Stimulated activated naive CD4-positive, alpha-beta T cell treated with Interleukin-2 at 50 U/mL for 16 hours (primary cell): Measurements from ENCODE around the gene C2CD4C.
"Not testable (repeated sequence)": the region's sequence is repeated elsewhere in the genome, so short reads cannot be mapped to it uniquely, and the experiment has no call there.

Experiments
- DNase-seq: peaks from one replicate; lab custom pipeline; 2025; lab: John Stamatoyannopoulos, UW

Gene C2CD4C

DNA sequence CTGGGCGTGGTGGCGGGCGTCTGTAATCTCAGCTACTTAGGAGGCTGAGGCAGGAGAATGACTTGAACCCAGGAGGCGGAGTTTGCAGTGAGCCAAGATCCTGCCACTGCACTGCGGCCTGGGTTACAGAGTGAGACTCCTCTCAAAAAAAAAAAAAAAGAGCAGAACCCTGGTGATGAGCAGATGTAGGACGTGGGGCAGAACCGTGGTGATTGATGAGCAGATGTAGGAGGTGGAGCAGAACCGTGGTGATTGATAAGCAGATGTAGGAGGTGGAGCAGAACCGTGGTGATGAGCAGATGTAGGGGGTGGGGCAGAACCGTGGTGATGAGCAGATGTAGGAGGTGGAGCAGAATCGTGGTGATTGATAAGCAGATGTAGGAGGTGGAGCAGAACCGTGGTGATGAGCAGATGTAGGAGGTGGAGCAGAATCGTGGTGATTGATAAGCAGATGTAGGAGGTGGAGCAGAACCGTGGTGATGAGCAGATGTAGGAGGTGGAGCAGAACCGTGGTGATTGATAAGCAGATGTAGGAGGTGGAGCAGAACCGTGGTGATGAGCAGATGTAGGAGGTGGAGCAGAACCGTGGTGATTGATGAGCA is 28.2 kb downstream of the C2CD4C start:
- not testable (repeated sequence) for DNase-seq

DNA sequence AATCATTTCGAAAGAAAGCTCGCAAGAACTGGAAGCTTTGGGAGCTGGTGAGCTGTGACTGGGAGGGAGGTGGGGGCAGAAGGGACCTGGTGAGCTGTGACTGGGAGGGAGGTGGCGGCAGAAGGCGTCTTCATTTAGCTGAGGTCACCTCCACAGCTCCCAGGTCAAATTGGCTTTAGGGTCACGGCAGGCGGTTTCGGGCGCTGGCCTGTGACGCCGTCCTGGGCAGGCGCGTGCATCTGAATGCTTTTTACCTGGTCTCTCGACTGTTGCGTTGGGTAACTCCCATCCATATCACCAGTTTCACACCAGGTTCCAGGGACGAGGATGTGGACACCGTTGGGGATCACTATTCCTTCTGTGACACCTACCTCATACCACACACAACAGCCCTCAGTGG is 29.2 kb downstream of the C2CD4C start:
- no peak for DNase-seq

DNA sequence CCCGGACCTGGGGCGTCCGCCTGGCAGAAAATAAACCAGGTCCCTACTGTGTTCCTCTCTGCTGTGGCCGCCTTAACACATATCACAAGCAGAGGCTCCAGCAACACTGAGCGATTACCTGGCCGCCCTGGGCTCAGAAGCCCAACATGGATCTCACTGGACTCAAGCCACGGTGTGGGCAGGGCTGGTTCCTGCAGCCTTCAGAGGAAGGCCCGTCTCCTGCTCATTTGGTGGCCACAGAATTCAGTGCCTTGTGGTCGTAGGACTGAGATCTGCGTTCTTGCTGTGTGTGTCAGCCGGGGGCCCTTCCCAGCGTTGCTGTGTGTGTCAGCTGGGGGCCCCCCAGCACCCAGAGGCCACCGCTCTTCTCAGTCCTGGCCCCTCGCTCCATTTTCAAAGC is 30.2 kb downstream of the C2CD4C start:
- no peak for DNase-seq

DNA sequence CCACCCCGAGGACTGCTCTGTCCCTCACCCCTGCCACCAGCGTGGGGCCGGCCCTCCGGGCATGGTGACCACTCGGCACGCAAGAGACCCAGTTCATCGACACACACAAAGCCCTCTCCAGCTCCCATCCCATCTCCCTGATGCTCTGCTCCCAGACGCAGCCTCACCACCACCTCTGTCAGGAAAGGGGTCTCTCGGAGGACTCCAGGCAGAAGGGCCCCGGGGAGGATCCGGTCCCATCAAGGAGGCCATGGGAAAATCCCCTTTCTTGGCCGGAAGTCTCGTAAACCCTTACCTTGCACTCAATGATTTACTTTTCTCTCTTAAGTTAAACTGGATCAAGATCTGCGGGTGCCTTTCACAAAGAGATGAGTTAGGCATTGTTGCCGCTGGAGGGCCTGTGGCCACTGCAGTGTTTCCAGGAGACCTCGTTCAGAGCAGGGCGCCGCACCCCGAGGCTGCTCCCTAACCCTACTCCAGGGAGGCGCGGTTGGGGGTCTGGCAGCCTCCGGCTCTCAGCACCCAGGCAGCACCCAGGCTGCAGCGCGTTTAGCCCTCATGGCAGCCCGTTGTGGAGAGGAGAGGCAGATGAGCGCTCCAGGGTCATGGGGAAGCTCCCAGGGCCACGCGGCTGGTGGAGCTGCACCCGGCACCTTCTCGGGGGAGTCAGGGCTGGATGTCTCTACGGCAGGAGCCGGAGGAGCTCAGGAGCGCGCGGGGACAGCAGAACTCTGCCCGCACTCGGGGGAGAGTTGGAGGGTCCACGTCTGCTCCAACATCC is 31.0 kb downstream of the C2CD4C start:
- no peak for DNase-seq

GRCh38 chr19:376111-376470 is 32.9 kb downstream of the C2CD4C start:
- DNase-seq = no peak

DNA sequence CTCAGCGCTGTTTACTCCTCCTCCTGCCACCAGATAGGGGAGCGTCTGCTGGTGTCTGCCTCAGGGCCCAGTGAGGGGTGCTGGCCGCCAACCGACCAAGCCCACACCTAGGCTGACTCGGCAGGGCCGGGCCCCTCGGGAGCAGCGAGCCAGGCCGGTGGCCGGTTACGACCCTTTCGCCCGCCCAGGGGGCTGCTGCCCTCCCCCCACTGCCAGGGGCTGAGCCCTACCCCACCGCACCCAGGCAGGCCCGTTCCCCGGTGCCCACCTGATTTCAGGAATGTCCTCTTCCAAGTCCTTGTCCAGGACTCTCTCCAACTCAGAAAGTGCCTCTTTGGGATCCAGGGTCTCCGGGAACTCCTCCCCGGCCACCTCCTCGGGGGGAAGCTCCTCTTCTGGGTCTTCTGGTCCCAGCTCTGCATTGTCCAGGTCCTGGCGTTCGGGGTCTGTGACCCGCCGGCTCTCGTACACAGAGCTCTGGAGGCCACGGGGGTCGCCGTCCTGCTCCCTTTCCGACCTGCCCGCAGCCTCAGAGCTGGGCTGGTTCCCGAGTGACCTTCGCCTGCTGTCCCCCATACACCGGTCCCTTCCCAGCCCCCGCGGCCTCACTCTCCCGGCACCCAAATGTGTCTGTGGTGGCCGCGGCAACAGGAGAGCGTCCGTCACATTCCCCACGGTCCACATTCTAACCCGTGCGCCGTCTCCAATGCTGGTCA is 33.4 kb downstream of the C2CD4C start:
- no peak for DNase-seq

- no peak for DNase-seq
These were observed 34.1 kb downstream of the C2CD4C start for GRCh38 chr19:374886-375235.

DNA sequence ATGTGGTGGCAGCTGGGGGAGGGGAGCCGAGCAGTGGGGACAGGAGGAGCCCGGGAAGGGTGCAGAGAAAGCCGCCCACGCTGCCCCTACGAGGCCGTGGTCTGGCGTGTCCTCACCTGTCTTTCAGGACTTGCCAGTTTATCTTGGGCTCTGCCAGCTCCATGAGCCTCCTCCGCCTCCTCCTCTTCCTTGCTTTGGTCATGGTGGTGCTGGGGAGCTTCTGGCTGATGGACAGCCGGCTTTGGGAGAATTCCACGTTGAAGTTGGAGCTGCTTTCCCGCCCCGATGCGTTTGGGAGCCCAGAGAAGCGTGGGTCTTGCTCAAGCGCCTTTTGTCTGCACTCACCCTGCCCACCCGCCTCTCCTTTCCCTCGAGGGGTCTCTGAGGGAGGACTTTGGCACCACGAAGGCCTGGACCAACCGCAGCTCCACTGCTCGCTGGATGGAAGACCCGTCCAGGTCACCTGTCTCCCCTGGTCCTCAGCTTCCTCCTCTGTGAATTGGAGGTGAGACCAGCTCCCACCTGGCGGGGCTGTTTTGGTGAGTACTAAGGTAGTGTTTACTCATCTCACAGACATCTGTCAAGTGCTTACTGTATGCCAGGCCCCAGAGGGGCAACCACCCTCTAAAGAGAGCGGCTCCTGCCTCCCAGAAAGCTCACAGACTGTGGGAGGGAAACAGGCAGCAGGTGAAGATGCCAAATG is 34.6 kb downstream of the C2CD4C start:
- no peak for DNase-seq

- DNase-seq = no peak
These were observed 35.4 kb downstream of the C2CD4C start for GRCh38 chr19:373391-374182.

- DNase-seq = no peak
These were observed 36.5 kb downstream of the C2CD4C start for GRCh38 chr19:372306-372890.

GRCh38 chr19:371501-372168 is 37.3 kb downstream of the C2CD4C start:
- DNase-seq = no peak

DNA sequence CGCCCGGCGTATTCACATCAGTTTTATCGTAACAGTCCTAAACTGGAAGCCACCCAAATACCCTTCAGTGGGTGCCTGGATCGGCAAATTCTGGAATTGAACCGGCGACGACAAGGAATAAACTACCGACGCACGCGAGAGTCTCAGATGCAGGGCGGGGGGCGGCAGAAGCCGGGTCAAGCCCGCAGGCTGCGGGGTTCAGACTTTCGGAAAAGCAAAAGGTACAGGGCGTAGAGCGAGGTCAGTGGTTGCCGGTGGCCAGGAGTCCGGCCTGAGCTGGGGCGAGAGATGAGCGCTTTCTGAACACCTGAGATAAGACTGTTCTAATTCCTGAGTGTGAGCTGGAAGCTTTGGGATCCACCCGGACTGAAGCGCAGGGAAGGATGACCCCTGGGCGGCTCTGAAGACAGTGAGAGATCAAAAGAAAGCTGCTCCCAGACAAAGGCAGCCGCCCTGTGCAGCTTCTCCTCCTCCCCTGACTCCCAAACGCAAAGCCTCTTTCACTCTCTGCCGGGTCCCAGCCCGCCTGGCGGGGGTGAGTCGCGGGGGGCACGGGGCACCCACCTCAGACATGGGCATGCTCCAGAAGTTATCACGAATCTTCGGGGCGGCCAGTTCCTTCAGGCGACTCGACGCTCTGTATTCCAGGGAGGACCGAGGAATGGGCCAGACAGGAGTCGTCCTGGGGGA is 38.2 kb downstream of the C2CD4C start:
- no peak for DNase-seq

- DNase-seq = no peak
These were observed 39.1 kb downstream of the C2CD4C start for GRCh38 chr19:369876-370275.

GRCh38 chr19:369256-369655 is 39.7 kb downstream of the C2CD4C start:
- no peak for DNase-seq

DNA sequence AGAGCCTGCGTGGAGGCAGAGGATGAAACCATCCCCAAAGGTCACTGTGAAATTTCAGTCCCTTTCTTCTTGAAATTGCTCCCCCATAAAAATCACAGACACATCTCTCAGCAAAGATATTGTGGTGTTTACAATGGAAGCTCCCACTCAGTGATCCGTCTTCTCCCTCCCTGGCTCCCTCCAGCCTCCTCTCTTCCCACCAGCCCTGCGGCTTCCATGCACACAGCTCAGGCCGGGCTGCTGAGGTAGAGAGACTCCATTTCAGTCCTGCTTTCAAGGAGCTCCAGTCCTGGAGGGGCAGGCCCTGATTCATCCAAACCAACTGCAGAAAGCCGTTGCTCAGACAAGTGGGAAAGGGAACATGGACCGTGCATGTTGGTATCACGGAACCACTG is 40.3 kb downstream of the C2CD4C start:
- DNase-seq = no peak

GRCh38 chr19:367963-368629 is 40.9 kb downstream of the C2CD4C start:
- DNase-seq = no peak

DNA sequence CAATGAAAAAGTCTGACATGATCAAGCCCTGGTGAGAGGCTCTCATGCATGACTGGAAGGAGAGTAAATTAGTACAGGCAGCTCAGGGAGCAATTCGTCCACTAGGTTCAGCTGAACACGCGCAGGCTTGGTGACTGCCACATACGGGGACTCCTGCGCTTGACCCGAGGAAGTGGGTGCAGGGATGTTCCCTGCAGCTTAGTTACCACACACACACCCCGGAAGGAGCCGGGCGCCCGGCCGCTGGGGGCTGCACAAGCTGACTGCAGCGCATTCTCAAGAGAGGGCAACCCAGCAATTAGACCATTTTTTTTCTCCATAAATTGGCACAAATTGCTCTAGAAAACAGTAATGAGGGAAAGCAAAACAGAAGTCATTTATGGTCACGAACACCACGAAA is 41.4 kb downstream of the C2CD4C start:
- DNase-seq = no peak

- no peak for DNase-seq
These were observed 42.0 kb downstream of the C2CD4C start for GRCh38 chr19:366951-367350.

GRCh38 chr19:366205-366783 is 42.7 kb downstream of the C2CD4C start:
- DNase-seq = no peak
